GM10266 (cell line): ENCODE data around the gene PRR23A.
"Not testable (repeated sequence)": the region's sequence is repeated elsewhere in the genome, so short reads cannot be mapped to it uniquely, and the experiment has no call there.

Experiments used
- DNase-seq: peaks from one replicate; pipeline ENCODE4 v3.0.0; 2012; ENCODE audit errors: extremely low spot score
- CTCF ChIP-seq: IDR thresholded peaks from 2 replicates; pipeline ENCODE4 v1.5.1; 2012; ENCODE audit warnings: mild to moderate bottlenecking, low read depth; ENCODE audit not compliant: control insufficient read depth, insufficient read depth; ENCODE audit errors: missing control alignments

The PRR23A gene

GRCh38 chr3:139006051-139006716 is at the start of gene PRR23A:
PRR23A (minus strand) TSS chr3:139006268; CDS start chr3:139006268, 0 bp downstream.
- DNase-seq = no peak
- TF ChIP-seq CTCF = no peak

- DNase-seq = no peak
- no peak for TF ChIP-seq CTCF
Measured at GRCh38 chr3:139052802-139053600, 46.9 kb upstream of the PRR23A start.

GRCh38 chr3:139044366-139045210 is 38.5 kb upstream of the PRR23A start, which contains the start of gene PRR23C:
PRR23C (minus strand) TSS chr3:139044892; CDS start chr3:139044620, 272 bp downstream.
- no peak for DNase-seq
- TF ChIP-seq CTCF = no peak

GRCh38 chr3:139043554-139044365 is 37.7 kb upstream of the PRR23A start:
- no peak for DNase-seq
- no peak for TF ChIP-seq CTCF

- DNase-seq = no peak
- no peak for TF ChIP-seq CTCF
Measured at GRCh38 chr3:139037478-139037877, 31.4 kb upstream of the PRR23A start.

- TF ChIP-seq CTCF = no peak
- DNase-seq = no peak
Measured at GRCh38 chr3:139032326-139033002, 26.4 kb upstream of the PRR23A start.

- not testable (repeated sequence) for DNase-seq
Measured at GRCh38 chr3:139030576-139030975, 24.5 kb upstream of the PRR23A start.
